ENCODE data around the gene CLASP2.
"Not testable (repeated sequence)": the region's sequence is repeated elsewhere in the genome, so short reads cannot be mapped to it uniquely, and the experiment has no call there.

The CLASP2 gene

DNA sequence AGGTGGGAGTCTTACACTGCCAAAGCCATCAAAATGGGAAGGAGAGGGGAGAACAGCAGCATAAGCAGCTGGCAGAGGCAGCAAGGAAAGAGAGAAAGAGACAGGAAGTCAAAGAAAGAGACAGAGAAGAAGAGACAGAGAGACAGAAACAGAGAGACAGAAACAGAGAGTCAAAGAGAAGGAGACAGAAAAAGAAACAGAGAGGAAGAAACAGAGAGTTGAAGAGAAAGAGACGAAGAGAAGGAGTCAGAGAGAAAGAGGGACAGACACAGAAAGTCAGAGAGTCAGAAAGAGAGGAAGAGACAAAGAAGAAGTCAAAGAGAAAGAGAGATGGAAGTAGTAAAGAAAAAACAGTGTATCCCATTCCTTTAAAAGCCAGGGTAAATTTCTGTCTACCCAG, 266.1 kb downstream of the CLASP2 start:
- not testable (repeated sequence) for DNase-seq (ENCODE audit: low read depth)

DNA sequence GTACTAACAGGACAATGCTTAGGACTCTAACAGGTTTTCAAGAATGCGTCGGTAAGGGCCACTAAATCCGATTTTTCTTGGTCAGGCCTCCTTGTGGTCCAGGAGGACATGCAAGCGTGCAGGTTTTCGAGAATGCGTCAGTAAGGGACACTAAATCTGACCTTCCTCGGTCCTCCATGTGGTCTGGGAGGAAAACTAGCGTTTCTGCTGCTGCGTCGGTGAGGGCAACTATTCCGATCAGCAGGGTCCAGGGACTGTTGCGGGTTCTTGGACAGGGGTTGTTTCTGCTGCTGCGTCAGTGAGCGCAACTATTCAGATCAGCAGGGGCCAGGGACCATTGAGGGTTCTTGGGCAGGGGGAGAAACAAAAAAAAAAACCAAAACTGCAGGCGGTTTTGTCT, 270.1 kb downstream of the CLASP2 start:
- no peak for DNase-seq (ENCODE audit: low read depth)

DNA sequence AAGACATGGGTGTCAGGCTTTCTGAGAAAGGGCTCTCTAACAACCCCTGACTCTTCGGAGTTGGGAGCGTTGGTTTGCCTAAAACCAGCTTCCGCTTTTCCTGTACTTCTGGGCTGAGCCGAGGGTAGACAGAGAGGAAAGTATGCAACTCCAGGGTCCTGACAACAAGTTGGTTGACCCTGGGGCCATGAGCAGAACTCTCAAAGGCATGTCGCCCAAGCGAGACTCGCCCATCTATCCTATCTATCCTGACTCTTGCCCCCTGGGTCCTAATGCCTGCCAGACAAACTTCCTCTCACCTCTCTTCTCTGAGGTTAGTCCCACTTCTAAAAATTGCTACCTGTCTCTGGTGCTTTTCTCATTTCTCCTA, 270.8 kb downstream of the CLASP2 start:
- not testable (repeated sequence) for DNase-seq (ENCODE audit: low read depth)
